K562 (cell line): ENCODE data around the gene PCF11. TPM values are rescaled to one million over a fixed set of nuclear protein-coding genes. Genes with fewer than 3 reads are reported as not detected.

Experiments
- C11orf30 ChIP-seq: fragments of 450-650 bp; IDR thresholded peaks from 2 replicates; pipeline ENCODE4 v1.6.1; 2016; ENCODE audit warnings: low read depth, mild to moderate bottlenecking
- ELF1 ChIP-seq: fragments of 200-800 bp; sonication (Bioruptor generic); IDR thresholded peaks from 2 replicates; pipeline ENCODE4 v1.6.1; 2016; ENCODE audit warnings: missing genetic modification characterization, missing compliant biosample characterization
- HDAC2 ChIP-seq: fragments of 450-650 bp; IDR thresholded peaks from 2 replicates; pipeline ENCODE4 v1.6.1; 2016; ENCODE audit warnings: mild to moderate bottlenecking
- MCM5 ChIP-seq: fragments of 450-650 bp; IDR thresholded peaks from 2 replicates; pipeline ENCODE4 v1.6.1; 2016; ENCODE audit warnings: low read depth
- NFIX ChIP-seq: fragments of 250-450 bp; sonication (Bioruptor Pico); IDR thresholded peaks from 2 replicates; pipeline ENCODE4 v1.4.0; 2020; ENCODE audit warnings: low read depth, mild to moderate bottlenecking, moderate library complexity
- PHF21A ChIP-seq: fragments of 450-650 bp; IDR thresholded peaks from 2 replicates; pipeline ENCODE4 v1.6.1; 2017; ENCODE audit warnings: low read depth, borderline replicate concordance
- POLR2G ChIP-seq: fragments of 200-400 bp; formaldehyde crosslinking; IDR thresholded peaks from 2 replicates; pipeline ENCODE4 v1.6.1; 2017; ENCODE audit warnings: low read depth, mild to moderate bottlenecking, antibody characterized with exemption, low read length, moderate library complexity
- POLR2H ChIP-seq: IDR thresholded peaks from 2 replicates; pipeline ENCODE4 v1.6.1; 2016; ENCODE audit warnings: missing genetic modification characterization, low read depth, mild to moderate bottlenecking, control low read depth, missing compliant biosample characterization, moderate library complexity
- RAD51 ChIP-seq: fragments of 450-650 bp; IDR thresholded peaks from 2 replicates; pipeline ENCODE4 v1.7.1; 2016; ENCODE audit warnings: low read depth, mild to moderate bottlenecking, borderline replicate concordance
- SUPT5H ChIP-seq: fragments of 450-650 bp; IDR thresholded peaks from 2 replicates; pipeline ENCODE4 v1.6.1; 2016
- TBP ChIP-seq: optimal IDR thresholded peaks from 2 replicates; pipeline ENCODE3; 2011; ENCODE audit warnings: low read depth, low read length, improper control_type of control experiment
- TRIM24 ChIP-seq, 2 experiments: fragments of 450-650 bp; IDR thresholded peaks; 2 replicates each; pipeline ENCODE4 v1.6.1; 2016
- TRIM28 ChIP-seq: fragments of 450-650 bp; IDR thresholded peaks from 2 replicates; pipeline ENCODE4 v1.6.1; 2017
- TSC22D4 ChIP-seq: fragments of 450-650 bp; IDR thresholded peaks from 2 replicates; pipeline ENCODE4 v1.6.1; 2016; ENCODE audit warnings: missing genetic modification characterization, missing biosample characterization, control low read depth
- XRCC3 ChIP-seq: fragments of 450-650 bp; IDR thresholded peaks from 2 replicates; pipeline ENCODE4 v1.6.1; 2017; ENCODE audit warnings: mild to moderate bottlenecking, moderate library complexity
- ZBTB7A ChIP-seq: IDR thresholded peaks from 2 replicates; pipeline ENCODE4 v1.6.1; 2011; ENCODE audit warnings: low read depth, mild to moderate bottlenecking, low read length, moderate library complexity, borderline replicate concordance; ENCODE audit not compliant: control insufficient read depth
- ZNF165 ChIP-seq: fragments of 250-450 bp; sonication (Bioruptor Pico); IDR thresholded peaks from 2 replicates; pipeline ENCODE4 v1.4.0; 2020; ENCODE audit warnings: borderline replicate concordance
- ZNF197 ChIP-seq: fragments of 200-800 bp; sonication (Bioruptor generic); IDR thresholded peaks from 2 replicates; pipeline ENCODE4 v1.6.1; 2016; ENCODE audit warnings: low read depth, missing genetic modification characterization, missing compliant biosample characterization
- ZNF57 ChIP-seq: fragments of 450-650 bp; formaldehyde crosslinking; IDR thresholded peaks from 2 replicates; pipeline ENCODE4 v1.4.0; 2020; ENCODE audit warnings: mild to moderate bottlenecking, moderate library complexity
- polyA plus RNA-seq, 8 experiments: library from polyadenylated mRNA; depleted of rRNA in 4 of 8; stranded (reverse) in 5 of 8; unstranded in 3 of 8; fragments of >200 nt; fragmentation: Nextera tagmentation in 2 of 8; fragmentation: Illumina TruSeq in 1 of 8; extraction: Ambion mirVana in 2 of 8; extraction: Trizol in 1 of 8; gene quantifications; 2 replicates each; pipeline versions ENCODE4 v1.2.1 to v1.2.3, GENCODE V29; 2011 to 2014; ENCODE audit warnings: inconsistent platforms in 1 of 8, missing spikeins in 1 of 8
- total RNA-seq, 7 experiments: library from RNA; depleted of rRNA in 6 of 7; stranded (reverse); fragments of >200 nt in 6 of 7; fragmentation: Illumina TruSeq in 2 of 7; extraction: Trizol in 2 of 7; gene quantifications; 2 replicates each; pipeline versions ENCODE4 v1.2.1 to v1.2.3, GENCODE V29; 2011 to 2021; ENCODE audit warnings: low replicate concordance in 1 of 7
- TF ChIP-seq, protein P1 (sequence below): sonication (generic); formaldehyde crosslinking; IDR thresholded peaks from 2 replicates; pipeline ENCODE4 v1.8.0; 2022; ENCODE audit warnings: mild to moderate bottlenecking, low read depth, missing genetic modification reagents
- TF ChIP-seq, protein P2 (sequence below): sonication (generic); formaldehyde crosslinking; IDR thresholded peaks from 2 replicates; pipeline ENCODE4 v1.8.0; 2022; ENCODE audit warnings: missing genetic modification reagents, mild to moderate bottlenecking, borderline replicate concordance
- TF ChIP-seq, protein P3 (sequence below): sonication (generic); formaldehyde crosslinking; IDR thresholded peaks from 2 replicates; pipeline ENCODE4 v1.8.1; 2023; ENCODE audit warnings: mild to moderate bottlenecking, missing genetic modification reagents, moderate library complexity
- TF ChIP-seq, protein P4 (sequence below): fragments of 450-650 bp; IDR thresholded peaks from 2 replicates; pipeline ENCODE4 v1.6.1; 2017; ENCODE audit warnings: antibody characterized with exemption
- TF ChIP-seq, protein P5 (sequence below): fragments of 200-800 bp; sonication (Bioruptor generic); IDR thresholded peaks from 2 replicates; pipeline ENCODE4 v1.6.1; 2017; ENCODE audit warnings: missing genetic modification characterization, missing compliant biosample characterization

PCF11 gene
- total and polyA plus RNA-seq, 9 of the 15 experiments (the other 6 are each of a cell fraction or from before 2014, with no cell fraction given): 9.3 to 91.6 (median 54.4) TPM

DNA sequence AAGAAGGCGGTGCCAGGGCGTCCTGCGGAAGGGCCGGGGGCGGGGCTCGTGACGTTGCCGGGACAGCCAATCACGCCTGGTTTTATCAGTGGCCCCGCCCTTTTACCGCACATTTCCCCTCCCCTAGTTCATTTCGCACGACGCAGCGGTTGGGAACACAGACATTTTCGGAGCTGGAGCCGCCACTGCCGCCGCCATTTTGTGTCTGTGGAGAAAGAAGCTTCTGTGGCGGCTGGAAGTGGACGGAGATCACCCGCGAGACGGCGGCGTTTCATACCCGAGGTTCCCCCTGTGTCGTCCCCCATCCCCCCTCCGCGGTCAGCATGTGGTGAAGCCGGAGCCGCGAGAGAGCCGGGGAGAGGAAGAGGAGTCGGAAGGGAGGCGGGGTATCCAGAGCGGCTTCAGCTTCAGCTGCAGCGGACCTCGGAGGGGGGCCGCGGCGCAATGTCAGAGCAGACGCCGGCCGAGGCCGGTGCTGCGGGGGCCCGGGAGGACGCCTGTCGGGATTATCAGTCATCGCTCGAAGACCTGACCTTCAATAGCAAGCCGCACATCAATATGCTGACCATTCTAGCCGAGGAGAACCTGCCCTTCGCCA lies at the start of gene PCF11 (continued):
- TF ChIP-seq, protein P1, sequence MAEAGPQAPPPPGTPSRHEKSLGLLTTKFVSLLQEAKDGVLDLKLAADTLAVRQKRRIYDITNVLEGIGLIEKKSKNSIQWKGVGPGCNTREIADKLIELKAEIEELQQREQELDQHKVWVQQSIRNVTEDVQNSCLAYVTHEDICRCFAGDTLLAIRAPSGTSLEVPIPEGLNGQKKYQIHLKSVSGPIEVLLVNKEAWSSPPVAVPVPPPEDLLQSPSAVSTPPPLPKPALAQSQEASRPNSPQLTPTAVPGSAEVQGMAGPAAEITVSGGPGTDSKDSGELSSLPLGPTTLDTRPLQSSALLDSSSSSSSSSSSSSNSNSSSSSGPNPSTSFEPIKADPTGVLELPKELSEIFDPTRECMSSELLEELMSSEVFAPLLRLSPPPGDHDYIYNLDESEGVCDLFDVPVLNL (CRISPR knock-in tag): no peak
- TF ChIP-seq TRIM24 (IDR thresholded peaks at IDR 0.05) (no peak), ZNF57 (0 out of 2 replicates have a peak, but pooled peaks have one; percentile 46), TRIM28 (no peak), HDAC2 (no peak), SUPT5H (peak; percentile 99), TSC22D4 (tag) (no peak), ELF1 (tag) (no peak; the same call in none of the 2 replicates), NFIX (CRISPR knock-in tag) (no peak), RAD51 (peak; percentile 52; the same call in 1 of the 2 replicates), TBP (no peak), MCM5 (no peak), POLR2H (peak; percentile 97), XRCC3 (no peak), ZBTB7A (0 out of 2 replicates have a peak, but pooled peaks have one; percentile 37), ZNF197 (CRISPR knock-in tag) (no peak), C11orf30 (no peak), PHF21A (no peak), POLR2G (peak; percentile 100), ZNF165 (CRISPR knock-in tag) (0 out of 2 replicates have a peak, but pooled peaks have one; percentile 42)
- TF ChIP-seq, protein P2, sequence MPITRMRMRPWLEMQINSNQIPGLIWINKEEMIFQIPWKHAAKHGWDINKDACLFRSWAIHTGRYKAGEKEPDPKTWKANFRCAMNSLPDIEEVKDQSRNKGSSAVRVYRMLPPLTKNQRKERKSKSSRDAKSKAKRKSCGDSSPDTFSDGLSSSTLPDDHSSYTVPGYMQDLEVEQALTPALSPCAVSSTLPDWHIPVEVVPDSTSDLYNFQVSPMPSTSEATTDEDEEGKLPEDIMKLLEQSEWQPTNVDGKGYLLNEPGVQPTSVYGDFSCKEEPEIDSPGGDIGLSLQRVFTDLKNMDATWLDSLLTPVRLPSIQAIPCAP: no peak
- TF ChIP-seq, protein P3, sequence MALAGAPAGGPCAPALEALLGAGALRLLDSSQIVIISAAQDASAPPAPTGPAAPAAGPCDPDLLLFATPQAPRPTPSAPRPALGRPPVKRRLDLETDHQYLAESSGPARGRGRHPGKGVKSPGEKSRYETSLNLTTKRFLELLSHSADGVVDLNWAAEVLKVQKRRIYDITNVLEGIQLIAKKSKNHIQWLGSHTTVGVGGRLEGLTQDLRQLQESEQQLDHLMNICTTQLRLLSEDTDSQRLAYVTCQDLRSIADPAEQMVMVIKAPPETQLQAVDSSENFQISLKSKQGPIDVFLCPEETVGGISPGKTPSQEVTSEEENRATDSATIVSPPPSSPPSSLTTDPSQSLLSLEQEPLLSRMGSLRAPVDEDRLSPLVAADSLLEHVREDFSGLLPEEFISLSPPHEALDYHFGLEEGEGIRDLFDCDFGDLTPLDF (CRISPR knock-in tag): no peak
- TF ChIP-seq, protein P4, sequence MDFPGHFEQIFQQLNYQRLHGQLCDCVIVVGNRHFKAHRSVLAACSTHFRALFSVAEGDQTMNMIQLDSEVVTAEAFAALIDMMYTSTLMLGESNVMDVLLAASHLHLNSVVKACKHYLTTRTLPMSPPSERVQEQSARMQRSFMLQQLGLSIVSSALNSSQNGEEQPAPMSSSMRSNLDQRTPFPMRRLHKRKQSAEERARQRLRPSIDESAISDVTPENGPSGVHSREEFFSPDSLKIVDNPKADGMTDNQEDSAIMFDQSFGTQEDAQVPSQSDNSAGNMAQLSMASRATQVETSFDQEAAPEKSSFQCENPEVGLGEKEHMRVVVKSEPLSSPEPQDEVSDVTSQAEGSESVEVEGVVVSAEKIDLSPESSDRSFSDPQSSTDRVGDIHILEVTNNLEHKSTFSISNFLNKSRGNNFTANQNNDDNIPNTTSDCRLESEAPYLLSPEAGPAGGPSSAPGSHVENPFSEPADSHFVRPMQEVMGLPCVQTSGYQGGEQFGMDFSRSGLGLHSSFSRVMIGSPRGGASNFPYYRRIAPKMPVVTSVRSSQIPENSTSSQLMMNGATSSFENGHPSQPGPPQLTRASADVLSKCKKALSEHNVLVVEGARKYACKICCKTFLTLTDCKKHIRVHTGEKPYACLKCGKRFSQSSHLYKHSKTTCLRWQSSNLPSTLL: no peak
- TF ChIP-seq, protein P5, sequence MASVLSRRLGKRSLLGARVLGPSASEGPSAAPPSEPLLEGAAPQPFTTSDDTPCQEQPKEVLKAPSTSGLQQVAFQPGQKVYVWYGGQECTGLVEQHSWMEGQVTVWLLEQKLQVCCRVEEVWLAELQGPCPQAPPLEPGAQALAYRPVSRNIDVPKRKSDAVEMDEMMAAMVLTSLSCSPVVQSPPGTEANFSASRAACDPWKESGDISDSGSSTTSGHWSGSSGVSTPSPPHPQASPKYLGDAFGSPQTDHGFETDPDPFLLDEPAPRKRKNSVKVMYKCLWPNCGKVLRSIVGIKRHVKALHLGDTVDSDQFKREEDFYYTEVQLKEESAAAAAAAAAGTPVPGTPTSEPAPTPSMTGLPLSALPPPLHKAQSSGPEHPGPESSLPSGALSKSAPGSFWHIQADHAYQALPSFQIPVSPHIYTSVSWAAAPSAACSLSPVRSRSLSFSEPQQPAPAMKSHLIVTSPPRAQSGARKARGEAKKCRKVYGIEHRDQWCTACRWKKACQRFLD (CRISPR knock-in tag): no peak
